GM03348 (cell line): ENCODE data around the gene RERE.
"Not testable (repeated sequence)": the region's sequence is repeated elsewhere in the genome, so short reads cannot be mapped to it uniquely, and the experiment has no call there.

Experiments
- DNase-seq: peaks from one replicate; pipeline ENCODE4 v3.0.0; 2012; ENCODE audit warnings: low spot score

RERE gene

DNA sequence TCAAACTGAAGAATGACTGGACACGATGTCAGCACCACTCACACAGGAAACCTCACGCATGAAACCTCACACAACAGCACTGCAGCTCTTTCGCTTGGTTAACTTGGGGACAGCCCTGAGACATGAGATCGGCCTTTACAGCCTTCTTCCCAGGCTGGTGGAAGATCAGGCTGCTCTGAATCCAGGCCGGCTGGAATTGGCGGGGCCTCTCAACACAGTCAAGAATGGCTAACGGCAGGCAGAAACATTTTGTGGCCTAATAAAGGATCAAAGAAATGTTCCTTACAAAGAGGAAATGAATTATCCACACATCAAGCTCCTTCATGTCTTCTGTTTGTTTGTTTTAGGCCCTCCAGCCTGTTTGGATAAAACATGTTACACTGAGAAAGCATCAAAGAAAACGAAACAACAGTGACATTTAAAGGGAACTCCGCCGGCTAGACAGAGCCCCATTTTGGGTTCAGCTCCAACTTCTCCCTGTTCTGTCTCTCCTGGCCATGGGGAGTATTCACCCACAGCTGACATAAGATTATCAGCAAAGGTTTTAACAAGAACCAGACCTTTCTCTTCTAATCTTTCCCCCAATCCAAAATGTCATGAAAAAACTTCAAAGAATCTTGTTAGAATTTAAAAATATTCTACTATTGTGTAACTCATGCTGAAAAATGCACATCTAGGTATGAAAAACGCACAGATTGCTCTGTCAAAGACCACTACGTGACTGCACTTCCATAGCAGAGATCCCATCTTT, 368.4 kb downstream of the RERE start:
- peak; percentile 46 for DNase-seq

DNA sequence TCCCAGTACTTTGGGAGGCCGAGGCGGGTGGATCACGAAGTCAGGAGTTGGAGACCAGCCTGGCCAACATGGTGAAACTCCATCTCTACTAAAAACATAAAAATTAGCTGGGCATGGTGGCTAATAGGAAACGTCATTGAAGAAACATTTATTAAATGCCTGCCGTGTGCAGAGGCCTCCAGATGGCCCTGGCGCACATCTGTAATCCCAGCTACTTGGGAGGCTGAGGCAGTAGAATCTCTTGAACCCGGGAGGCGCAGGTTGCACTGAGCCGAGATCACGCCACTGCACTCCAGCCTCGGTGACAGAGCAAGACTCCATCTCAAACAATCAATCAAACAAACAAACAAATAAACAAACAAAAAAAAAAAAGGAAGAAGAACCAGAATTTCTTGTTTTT, 368.9 kb downstream of the RERE start:
- not testable (repeated sequence) for DNase-seq

DNA sequence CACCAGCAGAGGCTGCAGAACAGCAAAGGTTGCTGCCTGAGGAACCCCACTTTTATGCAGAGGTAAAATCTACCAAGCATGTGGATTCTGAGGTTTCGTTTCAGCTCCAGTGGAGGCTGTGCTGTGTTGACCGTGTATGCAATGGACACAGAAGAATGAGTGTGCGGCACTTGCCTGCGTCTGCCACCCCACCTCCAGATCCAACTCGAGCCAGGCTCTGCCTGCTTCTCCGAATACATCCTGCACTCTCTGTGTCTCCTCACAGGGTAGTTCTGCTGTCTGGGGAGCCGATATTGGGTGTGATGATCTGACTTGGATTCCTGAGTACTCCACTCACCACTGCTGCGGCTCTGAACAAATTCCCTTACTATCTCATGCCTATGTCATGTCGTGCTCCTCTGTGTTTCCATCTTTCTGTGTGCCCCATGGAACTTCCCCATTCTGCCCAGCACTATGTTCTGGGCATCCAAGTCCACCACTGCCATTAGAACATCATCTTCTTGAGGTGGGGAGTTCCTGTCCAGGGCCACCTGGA, 369.8 kb downstream of the RERE start:
- no peak for DNase-seq

DNA sequence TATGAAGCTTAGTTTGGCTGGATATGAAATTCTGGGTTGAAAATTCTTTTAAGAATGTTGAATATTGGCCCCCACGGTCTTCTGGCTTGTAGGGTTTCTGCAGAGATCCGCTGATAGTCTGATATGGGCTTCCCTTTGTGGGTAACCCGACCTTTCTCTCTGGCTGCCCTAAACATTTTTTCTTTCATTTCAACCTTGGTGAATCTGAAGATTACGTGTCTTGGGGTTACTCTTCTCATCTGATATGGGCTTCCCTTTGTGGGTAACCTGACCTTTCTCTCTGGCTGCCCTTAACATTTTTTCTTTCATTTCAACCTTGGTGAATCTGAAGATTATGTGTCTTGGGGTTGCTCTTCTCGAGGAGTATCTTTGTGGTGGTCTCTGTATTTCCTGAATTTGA, 371.3 kb downstream of the RERE start:
- DNase-seq = not testable (repeated sequence)

DNA sequence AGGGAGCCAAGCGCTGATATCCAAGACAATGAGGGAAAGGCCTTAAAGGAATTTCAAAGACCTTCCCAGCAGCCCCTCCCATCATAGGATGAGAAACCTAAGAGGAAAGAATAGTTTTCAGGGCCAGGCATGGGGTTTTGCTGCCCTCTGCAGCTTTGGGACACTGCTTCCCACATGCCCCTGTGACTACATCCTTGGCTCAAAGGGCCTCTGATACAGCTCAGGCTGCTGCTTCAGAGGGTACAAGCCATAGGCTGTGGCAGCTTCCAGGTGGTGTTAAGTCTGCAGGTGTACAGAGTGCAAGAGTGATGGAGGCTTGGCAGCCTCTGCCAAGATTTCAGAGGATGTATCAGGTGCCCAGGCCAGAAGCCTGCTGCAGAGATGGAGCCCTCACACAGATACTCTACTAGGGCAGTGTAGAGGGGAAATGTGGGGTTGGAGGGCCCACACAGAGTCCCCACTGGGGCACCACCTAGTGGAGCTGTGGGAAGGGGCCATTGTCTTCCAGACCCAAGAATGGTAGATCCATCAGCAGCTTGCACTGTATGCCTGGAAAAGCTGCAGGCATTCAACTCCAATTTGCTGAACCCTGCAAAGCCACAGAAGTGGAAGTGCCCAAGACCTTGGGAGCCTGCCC, 373.8 kb downstream of the RERE start:
- no peak for DNase-seq

DNA sequence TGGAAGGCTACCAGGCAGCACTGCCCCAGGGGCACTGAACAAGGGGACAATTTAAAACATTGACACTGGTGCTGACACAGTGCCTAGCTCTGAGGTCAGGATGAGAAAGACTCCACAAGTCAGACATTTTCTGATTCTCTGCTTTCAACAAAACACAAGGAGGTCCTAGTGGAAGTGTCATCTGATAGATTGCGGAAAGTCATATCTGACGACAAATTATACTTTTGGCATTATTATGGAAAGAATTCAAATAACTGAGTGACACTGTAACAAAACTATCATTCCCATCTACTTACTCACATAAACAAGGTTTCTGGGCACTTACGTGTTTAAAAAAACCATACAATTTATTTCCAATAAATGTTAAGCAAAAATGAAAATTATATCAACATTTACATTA, 376.0 kb downstream of the RERE start:
- no peak for DNase-seq

DNA sequence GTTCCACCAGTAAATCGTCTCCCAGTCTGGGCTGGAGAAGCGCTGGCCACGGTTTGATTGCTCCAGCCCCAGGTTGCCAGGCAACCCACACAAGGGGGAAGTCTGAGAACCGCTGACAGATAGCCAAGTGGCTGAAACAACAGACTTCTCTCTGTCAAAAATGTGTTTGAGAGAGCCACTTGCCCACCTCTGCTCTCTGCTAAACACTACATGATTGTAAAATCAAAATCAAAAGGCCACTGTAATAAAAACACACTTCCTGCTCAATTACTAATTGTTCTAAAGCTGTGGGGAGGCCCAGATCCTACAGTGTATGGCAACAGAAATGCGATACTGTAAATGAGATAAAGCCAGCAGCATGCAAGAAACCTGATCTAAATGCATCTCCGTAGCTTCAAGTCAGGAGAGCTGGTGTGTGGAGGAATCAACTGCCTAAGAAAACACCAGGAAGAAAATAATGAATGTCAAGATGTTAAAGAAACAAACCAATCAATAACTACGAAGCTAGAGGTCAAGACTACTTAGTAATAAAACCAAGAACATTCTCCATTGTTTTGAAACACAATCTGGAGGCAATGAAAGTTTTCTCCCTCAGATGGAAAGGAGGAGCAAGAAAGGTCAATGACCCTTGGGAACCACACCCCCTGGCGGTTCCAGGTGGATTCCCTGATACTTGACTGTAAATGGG, 378.3 kb downstream of the RERE start:
- peak; percentile 91 for DNase-seq

DNA sequence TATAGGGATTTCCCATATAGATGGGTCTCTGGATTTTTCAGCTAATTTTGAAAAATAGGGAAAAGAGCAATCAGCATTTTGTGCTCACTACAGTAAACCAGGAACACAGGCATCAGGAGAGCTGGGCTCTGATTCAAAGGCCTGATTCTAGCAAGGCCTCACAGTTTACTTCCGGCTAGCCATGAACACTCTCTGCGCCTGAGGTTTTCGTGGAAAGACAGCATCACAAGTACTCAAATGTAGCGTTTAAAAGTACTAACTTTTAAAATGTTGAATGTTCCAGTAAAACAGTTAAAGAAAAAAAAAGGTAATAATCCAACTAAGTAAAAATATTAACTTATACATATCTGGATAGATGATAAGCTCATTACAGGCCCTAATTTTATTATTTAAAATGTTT, 379.0 kb downstream of the RERE start:
- no peak for DNase-seq

DNA sequence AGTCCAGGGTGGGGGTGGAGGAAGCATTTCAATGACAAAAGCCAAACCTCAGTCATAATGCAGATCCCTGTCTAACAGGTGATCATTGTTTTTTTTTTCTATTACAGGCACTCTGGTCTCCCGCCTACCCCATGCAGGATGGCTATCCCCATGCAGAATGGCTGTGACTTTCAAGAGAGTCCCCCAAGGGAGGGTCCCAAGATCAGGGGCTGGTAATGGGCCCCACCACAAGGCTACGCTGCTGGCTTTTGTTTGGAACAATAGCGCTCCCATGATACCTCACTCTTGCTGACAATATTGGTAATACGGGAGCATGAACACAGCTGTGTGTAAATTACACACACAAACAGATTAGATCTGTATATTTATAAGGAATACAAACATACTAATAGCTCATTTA, 380.1 kb downstream of the RERE start:
- no peak for DNase-seq

DNA sequence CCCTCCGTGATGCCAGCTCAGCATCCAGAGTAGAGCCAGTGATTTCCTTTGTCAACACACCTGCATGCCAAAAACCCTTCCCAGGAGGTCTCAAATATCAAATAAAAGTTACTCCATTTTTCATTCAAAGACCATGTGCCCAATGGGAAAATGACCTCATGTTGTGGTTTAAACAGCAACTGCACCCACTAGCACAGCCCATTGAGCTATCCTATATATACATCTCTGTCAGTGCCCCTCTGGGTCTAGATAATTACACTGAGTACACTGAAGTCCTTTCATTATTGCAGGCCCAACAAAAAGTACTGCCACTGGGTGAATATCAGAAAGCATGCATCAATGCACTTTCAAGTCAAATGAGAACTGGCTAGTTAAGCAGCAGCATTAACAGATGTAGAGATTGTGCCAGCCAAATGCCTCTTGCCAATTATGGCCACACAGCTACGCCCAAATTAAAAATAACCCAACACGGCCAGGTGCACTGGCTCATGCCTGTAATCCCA, 381.8 kb downstream of the RERE start:
- no peak for DNase-seq

DNA sequence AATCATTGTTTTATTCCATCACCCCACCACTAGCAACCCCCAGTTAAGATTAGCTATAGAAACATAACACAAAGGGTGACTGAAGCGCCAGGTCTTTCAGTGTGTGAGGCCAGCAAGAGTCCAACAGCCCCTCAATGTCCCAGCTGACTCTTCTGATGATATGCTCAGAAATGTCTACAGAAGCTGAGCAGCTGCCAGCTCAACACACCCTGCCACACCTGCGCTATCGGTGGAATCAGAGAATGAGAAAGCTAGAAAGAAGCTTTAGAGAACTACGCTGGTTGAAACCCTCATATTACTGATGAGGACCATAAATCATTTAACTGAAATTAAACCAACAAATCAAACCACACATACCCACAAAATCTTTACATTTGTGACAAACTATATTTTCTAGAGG, 383.3 kb downstream of the RERE start:
- DNase-seq = no peak

DNA sequence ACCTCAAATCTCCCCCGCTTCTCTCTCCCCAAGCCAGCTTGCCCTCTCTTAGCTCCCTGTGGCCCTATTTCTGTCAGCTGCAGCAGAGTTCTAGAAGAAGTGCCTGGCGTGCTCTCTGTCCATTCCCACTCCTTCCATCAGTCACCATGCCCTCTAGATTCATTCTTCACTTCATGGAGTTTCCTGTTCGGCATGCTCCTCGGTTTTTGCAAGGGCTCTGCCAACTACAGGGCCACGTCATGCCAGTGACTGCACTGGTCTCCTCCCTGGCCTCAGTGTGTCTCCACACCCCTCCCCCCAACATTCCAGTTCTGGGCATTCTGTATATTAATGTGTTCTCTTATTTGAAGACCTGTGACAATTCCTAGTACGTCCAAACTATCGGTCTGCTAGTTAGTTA, 385.7 kb downstream of the RERE start:
- no peak for DNase-seq

DNA sequence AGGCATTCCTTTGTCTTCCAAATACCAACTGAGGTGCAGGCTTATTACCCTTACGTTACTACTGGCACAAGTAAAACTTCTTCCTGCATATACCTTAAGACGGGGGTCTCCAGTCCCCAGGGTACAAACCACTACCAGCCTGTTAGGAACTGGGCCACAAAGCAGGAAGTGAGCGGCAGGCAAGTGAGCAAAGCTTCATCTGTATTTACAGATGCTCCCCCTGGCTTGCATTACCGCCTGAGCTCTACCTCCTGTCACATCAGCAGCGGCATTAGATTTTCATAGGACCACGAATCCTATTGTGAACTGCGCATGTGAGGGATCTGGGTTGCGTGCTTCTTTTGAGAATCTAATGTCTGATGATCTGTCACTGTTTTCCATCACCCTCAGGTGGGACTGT, 386.4 kb downstream of the RERE start:
- no peak for DNase-seq

DNA sequence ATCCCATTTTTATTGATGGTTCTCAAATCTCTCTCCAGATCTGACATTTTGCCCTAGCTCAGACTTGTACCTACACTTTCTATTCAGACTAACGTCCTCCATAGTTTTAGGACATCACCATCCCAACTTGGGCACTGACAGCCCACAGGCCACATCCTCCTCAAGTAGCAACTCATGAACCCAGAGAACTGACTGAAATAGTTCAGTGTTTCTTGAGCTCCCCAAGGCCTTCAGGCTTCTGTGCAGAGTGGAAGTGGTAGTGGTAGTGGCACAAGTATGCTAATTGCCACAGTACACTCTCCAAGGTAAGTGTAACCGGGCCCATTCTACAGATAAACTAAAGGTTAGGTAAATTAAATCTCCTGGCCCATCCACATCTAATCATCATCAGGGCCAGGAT, 387.0 kb downstream of the RERE start:
- no peak for DNase-seq

DNA sequence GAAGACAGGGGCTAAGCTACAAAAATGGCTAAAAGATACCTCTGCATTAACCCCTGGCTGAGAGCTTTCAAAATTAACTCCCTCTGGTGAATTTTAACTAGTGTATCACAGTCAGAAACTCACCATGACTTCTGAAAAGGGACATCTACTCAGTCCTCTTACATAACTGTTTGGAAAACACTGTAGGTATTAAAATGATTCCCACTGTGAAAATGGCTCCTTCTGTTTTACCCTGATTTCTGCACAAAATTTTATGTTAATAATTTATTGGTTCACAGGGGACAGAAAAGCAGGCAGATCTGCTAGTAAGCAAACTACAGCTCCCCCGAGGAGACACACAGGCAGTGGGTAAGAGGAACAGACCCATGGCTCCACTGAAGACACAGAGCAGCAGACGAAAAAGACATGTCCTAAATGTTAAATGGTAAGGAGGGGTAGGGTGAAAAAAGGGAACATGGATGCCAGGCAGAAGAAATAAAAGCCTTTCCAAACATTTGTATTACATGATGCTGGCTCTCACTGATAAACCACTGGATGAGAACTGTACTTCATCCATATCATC, 387.8 kb downstream of the RERE start:
- no peak for DNase-seq

DNA sequence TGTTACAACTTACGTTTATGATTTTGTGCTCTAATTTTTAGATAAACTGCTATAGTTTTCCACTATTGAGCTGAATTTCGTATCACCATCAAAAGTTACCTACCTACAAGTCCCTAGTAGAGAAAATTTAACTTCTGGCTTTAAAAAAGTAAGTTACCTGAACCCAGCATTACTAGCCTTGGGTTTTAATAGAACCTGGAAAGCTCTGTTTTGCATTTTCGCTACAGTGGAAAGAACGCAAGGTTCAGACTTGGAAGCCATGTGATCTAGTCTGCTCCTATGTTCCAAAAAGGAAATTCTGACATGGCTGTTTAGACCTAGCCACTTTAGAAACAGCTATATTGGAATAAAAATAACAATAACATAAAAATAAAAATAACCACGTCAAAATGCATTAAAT, 389.0 kb downstream of the RERE start:
- no peak for DNase-seq

DNA sequence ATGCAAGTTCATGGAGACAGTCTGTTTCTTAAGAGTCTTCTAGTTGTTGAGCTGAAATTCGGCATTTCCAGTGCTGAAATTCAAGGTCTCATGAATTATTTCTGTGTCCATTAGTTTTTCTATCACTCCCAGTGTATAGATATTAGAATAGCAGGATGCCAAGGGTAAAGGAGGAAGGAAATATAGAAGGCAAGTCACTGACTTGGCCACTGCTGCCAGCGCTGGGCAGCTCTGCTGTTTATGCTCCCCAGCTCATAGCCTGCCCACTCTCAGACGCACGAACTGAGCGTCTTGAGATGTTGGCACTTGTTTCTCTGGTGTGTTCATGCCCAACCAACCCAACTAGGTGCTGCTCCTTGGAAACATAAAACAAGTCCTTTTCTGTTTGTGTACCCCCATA, 389.5 kb downstream of the RERE start:
- DNase-seq = no peak

DNA sequence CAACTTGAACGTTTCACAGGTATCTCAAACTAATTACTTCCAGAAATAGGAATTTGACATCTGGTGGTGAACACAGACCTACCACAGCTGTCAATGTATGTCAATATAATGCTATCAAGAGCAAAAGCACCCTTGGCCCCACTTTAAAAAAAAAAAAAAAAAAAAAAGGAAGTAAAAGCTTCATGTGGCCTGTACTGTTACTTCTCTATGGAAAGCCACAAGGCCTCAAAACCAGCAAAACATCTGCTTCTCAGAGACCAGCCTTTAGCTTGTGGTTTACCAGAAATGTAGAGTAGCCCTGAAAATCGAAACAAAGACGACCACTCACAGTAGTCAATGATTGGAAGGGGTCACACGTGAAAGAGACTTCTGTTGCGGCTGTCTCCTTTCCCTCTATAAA, 389.9 kb downstream of the RERE start:
- DNase-seq = no peak

DNA sequence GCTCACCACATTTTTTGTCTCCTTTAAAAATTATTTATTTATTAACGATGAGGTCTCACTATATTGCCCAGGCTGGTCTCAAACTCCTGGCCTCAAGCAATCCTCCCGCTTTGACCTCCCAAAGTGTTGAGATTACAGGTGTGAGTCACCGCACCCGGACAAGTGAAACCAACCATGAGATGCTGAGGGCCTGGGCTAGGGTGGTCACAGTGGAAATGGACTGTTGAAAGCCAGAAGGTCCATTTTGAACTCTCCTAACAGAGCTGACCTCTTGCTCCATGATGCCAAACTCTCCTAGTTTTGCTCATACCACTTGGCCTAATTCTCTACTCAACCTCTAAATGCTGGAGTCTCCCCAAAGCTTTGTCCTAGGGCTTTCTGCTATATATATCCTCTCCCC, 390.4 kb downstream of the RERE start:
- DNase-seq = no peak

DNA sequence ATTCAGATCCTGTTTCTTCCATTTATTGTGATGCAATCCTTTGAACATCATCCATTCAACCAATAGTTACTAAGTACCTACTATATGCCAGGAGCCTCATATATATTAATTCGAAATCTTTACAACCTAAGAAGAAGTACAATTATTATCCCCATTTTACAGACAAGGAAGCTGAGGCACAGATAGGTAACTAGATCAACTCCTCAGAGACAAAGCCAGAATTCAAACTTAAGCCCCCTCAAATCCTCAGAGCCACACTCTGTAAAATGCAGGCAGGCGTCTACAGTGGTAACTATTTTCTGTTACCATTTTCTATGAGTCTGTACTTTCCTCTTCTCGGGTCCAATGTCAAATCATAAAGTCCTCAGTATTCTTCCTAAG, 391.7 kb downstream of the RERE start:
- no peak for DNase-seq

DNA sequence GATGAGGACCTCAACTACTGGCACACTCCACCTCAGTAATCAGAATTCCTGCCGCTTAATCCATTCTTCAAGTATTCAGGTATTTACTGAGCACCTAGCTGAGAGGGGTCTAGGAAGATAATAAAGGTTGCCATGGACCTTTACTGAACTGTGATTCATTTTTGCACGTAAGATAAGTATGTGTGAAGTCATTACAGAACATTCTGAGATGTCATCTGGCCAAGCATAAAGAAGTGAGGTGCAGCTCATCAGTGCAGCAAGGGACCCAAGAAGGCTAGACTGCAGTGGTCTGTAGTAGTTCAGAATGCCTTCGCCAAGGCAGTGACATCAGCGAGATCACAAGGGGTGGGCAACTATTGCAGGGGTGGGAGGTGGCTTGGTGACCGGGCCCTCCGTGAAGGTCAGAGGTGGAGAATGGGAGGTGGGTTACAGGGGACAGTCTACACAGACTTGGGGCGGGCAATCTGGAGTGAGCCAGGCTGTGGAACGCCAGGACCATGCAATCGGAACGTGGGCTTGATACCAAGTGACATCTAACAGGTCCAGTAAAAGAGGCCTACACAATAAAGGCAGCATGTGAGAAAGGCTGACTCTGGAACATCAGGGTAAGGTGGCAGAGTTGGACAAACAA, 392.2 kb downstream of the RERE start:
- no peak for DNase-seq

DNA sequence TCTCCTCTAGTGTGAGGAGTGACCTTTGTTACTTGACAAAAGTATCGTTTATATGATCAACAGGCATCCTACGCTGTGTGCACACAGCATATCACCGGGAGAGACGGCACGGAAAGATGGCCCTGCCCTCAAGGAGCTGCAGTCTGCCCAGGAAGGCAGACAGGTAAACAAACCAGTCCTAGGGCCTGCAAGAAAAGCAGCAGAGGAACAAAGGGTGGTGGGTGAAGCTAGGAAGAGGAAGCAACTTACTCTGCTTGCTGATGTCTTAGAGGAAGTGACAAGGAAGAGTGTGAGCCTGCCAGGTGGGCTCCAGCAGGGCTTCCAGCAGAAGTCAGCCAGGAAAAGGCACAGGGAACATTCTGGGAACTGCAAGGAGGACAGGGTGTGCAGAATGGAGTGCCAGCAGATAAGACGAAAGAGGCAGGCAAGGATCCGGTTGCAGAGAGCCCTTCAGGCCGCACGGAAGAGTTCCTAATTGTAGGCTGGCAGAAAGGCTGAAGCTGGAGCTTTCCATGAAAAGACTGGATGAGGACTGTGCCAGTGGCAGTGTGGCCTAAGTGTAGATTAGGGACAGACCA, 392.8 kb downstream of the RERE start:
- DNase-seq = no peak
